NCI-H446 treated with DMSO at 0.1 percent for 48 hours (cell line): ENCODE data around the gene SBF1.
"Not testable (repeated sequence)": the region's sequence is repeated elsewhere in the genome, so short reads cannot be mapped to it uniquely, and the experiment has no call there.

ENCODE experiments used
- DNase-seq: peaks from one replicate; lab custom pipeline; 2025; lab: John Stamatoyannopoulos, UW

SBF1 gene

DNA sequence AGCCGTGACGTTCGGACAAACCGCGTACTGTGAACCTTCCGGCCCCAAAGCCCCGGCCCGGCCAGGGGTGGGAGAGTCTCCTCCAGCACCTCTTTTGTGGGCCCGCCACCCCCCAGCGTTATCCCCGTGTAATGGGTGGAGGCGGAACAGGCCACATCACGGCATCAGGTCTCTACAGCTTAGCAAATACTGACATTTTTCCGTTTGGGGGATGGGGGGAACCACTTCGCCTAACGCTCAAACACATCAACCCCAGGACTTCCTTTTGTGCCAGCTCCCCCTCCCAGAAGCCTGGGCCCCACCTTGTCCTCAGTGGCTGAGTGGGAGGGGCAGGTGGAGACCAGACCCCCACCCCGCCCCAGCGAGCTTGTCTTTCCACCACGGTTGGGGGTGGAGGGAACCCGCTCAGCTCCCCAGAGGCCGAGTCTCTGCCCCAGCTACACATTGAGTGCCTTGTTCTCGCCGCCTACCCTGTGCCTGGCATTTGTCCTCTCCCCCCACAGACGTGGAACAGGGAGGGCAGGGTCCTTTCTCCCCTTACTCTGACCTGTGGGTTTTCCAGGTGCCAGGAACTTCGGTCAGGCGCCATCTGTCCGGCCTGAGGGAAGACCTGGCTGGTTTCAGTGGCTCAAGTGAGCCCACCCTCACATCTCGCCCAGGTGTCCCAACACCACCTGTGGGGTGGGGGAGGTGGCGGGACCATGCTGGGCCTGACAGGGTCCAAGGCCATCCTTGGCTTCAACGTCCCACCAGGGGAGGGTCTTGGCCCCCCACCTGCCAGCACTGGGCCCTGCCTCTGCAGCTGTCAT lies 29.6 kb downstream of the SBF1 start:
- DNase-seq: no peak

DNA sequence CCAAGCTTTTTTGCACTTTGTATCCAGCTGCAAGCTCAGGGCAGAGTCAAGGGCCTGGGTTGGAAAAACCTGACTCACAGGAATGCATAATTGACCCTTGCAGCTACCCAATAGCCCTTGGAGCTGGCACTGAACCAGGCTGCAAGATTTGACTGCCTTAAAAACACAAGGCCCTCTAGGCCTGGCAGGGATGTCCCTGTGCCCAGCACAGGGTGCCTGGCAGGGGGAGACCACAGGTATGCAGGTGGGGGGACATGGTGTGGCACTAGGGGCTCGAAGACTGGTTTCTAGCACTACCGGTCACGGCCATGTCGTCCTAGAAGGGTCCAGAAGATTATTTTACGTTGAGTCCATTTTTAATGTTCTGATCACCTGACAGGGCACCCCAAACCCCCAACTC lies 30.2 kb downstream of the SBF1 start:
- no peak for DNase-seq

DNA sequence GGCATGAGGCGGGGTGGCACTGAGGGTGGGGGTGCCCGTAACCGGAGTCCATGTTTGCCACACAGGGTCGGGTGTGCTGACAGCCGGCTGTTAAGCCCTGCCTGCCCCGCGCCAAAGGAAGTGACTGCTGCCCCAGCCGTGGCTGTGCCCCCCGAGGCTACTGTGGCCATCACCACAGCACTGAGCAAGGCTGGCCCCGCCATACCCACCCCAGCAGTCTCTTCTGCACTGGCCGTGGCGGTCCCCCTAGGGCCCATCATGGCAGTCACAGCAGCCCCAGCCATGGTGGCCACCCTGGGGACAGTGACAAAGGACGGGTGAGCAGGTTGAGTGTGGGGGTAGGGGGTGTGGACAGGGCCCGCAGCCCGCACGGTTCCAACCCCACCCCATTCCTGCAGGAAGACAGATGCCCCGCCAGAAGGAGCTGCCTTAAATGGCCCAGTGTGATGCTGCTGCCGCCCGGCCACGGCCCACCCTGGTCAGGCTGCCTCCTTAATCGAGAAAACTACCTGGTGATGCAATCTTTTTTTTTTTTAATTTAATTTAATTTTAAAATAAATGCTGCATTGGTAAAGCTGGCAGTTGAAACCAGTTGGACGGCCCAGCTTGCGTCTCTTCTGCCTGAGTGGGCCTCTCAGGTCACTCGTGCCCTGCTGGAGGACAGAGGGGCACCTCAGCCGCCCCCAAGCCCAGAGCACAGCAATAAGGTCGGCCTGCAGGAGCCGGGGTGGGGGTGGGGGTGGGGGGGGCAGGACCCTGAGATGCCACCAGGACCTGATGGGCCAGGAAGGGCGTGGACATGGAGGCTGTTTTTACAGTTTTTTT lies 30.8 kb downstream of the SBF1 start:
- DNase-seq: no peak

DNA sequence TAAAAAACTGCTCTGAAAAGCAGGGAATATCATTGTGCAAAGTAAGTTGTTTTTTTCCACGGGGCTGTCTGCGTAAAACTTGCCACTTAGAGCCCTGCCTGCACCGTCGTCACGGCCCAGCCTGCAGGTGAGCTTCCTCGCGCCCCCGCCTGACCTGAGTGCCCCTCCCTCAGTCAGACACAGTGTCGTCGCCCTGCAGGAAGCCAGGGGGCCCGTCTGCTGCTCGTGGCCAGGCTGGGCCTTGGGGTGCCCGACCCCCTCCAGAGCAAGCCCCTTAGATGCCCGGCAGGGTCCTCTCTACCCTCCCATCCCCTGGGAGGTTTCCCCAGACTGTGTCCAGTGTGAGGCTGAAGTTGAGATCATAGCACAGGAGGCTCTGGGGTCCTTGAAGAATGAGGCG lies 31.6 kb downstream of the SBF1 start:
- DNase-seq: no peak

GRCh38 chr22:50441428-50441993 lies 33.3 kb downstream of the SBF1 start:
- DNase-seq: no peak

DNA sequence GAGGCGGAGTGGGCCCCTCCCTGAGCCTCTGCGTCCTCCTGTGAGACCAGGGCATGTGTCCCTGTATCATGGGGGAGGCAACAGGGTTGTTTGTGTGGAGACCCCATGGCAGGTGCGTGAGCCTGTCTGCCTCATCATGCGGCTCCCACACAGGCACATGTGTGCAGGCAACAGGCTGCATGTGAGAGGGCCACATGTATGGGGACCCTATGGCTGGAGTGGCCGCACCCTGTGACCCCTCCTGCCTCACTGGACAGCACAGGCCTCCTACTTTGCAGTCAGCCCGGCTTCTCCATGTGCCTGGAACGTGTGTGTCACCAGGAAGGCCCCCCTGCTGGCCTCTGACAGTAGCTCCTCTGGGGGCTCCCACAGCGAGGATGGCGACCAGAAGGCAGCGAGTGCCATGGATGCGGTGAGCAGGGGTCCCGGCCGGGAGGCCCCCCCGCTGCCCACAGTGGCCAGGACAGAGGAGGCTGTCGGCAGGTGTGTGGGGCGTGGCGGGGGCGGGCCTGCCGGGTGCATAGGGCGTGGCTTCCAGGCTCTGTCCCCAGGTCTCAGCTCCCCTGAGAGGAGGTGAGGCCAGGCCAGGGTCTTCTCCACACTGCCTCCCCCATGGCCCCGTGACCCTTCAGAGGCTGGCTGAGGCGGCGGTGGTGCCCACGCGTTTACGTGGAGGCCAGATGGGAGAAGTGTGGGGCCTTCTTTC lies 34.1 kb downstream of the SBF1 start:
- DNase-seq: no peak

DNA sequence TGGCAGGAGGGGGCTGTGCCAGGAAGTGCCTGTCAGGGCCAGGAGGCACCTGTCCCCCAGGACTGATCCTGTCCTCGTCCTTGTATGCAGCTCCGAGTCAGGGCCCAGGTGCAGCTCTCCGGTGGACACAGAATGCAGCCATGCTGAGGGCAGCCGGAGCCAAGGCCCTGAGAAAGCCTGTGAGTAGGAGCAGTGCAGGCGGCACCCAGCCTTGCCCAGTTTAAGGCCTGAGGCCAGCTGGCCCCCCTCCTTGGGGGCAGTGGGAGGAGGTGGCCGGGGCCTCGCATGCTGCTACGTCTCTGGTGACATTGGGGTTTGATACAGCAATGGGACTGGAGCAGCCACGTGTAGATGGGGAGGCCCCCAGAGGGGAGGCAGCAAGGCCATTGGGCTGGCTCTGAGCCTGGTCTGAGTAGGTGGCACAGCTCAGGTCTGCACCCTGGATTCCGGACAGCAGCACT lies 34.9 kb downstream of the SBF1 start:
- no peak for DNase-seq

GRCh38 chr22:50439314-50439870 lies 35.4 kb downstream of the SBF1 start:
- no peak for DNase-seq

DNA sequence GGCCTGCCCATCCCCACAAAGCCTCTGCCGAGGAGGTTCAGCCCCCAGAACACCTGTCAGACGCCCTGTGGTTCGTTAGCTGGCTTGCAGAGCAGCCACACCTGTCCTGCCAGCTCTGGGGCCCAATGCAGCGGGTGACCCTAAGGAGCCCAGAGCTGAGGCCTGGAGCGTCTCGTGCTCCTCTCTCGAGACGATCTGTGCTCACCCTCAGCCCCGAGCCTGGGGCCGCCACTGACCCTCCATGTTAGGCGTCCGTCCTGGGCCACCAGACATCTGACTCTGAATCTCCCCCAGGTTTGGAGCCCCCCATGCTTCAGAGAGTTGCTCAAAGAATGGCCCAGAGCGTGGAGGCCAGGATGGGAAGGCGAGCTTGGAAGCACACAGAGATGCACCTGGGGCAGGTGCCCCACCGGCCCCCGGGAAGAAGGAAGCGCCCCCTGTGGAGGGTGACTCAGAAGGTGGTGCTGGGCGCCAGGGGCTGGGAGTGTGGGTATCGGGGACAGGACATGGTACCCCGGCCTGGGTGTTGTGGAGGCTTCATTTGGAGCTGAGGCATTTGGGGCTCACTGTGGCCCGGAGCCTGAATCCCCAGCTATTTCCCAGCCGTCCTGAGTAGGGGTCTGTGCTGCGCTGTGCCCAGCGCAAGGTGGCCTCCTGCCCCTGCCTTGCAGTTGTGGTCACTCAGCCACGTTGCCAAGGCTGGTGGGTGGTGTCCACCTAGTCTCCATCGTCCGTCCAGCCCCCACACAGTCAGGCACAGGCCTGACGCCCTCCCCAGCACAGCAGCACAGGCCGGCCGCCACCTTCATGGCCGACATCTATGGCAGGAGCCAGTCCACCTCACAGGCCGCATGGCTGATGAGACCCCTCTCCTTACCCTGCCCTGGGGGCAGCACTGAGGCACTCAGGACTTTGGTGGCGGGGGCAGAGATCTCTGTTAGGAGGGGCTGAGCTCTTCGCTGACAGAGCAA lies 36.2 kb downstream of the SBF1 start:
- DNase-seq: no peak

- no peak for DNase-seq
These were observed 37.1 kb downstream of the SBF1 start for GRCh38 chr22:50437511-50438304.

DNA sequence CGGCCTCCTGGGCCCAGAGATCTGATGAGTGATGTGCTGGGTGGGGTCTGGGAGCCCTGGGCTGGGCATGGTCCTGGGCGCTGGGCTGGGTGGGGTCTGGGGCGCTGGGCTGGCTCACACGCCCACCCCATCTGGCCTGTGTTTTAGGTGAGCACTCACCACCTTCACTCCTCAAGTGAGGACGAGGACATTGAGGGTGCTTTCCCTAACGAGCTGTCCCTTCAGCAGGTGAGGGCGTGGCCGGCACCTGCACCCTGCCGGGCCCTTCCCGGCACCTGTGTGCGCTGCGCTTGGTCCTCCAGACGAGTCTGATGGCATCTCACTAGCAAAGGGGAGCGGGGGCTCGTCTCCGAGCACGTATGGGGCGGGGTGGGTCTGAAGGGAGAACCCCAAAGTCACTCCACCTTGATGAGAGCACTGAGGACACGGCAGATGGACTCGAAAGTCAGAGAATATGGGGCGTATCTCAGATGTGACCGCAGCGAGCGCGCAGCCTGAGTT lies 37.9 kb downstream of the SBF1 start:
- DNase-seq: no peak

- DNase-seq: no peak
These were observed 38.6 kb downstream of the SBF1 start for GRCh38 chr22:50436015-50436830.

- no peak for DNase-seq
These were observed 39.4 kb downstream of the SBF1 start for GRCh38 chr22:50435291-50436014.

DNA sequence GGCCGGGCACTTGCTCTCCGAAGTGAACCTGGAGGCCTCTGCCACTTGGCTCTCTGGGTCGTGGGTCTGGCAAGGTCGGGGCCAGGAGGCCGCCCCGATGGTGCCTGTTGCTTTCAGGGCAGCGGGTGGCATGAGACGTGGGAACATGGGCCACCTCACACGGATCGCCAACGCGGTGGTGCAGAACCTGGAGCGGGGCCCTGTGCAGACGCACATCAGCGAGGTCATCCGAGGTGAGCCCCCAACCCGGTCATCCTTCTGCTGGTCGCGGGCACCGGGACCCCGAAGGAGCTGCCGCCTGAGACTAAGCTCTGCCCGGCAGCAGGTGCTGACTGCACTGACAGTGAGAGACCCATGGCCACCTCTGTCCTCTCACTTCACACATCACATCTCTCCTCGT lies 40.0 kb downstream of the SBF1 start:
- DNase-seq: no peak

DNA sequence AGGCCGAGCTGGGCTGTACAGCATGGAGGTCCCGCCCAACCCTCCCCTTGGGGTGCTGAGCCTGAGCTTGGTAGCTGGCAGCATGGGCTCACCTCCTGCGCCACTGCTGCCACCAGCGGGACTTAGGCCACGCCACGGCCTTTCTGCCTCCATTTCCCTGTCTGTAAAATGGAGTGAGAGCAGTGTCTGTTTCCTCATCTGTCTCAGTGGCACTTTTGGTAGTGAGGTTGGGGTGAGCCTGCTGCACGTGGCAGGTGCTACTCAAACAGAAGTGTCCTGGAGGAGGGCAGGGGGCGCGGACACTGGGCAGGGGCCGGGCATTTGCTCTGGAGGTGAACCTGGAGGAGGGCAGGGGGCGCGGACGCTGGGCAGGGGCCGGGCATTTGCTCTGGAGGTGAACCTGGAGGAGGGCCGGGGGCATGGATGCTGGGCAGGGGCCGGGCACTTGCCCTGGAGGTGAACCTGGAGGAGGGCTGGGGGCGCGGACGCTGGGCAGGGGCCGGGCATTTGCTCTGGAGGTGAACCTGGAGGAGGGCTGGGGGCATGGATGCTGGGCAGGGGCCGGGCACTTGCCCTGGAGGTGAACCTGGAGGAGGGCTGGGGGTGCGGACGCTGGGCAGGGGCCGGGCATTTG lies 41.8 kb downstream of the SBF1 start:
- not testable (repeated sequence) for DNase-seq

DNA sequence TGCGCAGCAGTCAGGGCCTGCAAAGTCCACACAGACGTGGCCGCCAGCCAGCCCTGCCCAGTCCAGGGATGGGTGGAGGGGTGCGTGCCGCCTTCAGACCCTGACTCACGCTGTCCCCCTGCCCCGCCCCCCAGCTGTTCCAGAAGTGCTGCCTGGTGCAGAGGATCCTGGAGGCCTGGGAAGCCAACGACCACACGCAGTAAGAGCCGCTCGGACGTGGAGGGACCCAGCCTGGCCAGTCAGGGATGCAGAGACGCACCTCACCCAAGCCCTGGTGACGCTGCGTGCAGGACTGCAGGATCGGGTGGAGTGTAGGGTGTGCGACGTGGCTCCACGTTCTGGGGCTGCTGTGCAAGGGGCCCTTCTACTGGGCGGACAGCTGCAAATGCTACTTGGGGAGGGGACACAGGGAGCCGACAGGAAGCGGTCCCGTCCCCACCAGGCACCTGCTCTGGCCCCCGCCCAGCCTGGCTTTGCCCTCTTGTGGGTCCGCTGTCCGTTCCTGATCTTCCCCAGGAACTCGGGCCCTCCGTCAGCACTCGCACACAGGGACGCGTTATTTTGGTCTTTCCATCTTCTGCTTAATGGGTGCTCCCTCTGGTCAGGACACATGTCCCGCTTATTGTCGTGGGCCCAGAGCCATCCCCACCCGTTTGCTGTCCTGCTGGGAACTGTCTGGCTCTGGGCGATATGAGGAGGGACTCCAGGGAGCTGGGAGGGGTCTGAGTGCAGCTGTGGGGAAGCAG lies 42.5 kb downstream of the SBF1 start:
- no peak for DNase-seq
